Heart right ventricle (tissue), 16 donors: Measurements from ENCODE around the gene VPS41. TPM values are rescaled to one million over a fixed set of nuclear protein-coding genes. Genes with fewer than 3 reads are reported as not detected.

ENCODE experiments used
- ATAC-seq, 8 donors: fragments of 200-7000 bp; cut with Tn5 transposase; one replicate each; pipeline ENCODE4 v1.9.1; 2020; ENCODE audit warnings: mild to moderate bottlenecking in 8 of 8, moderate library complexity in 8 of 8, moderate number of reproducible peaks in 1 of 8
- DNase-seq, 2 donors: peaks; one replicate each; pipeline ENCODE4 v3.0.0-alpha.2; 2020
- H3K27ac ChIP-seq, 10 donors: fragments of 200-600 bp; sonication (generic) in 2 of 10; one replicate each; pipeline versions ENCODE4 v1.5.0 to v1.8.0; 2020 to 2022; ENCODE audit warnings: mild to moderate bottlenecking in 3 of 10
- H3K27me3 ChIP-seq, 7 donors: fragments of 200-600 bp; one replicate each; pipeline ENCODE4 v1.8.0; 2021 to 2022; ENCODE audit warnings: mild to moderate bottlenecking in 2 of 7
- H3K36me3 ChIP-seq, 9 donors: fragments of 200-600 bp; sonication (generic) in 1 of 9; one replicate each; pipeline versions ENCODE4 v1.5.0 to v1.8.0; 2020 to 2022; ENCODE audit warnings: mild to moderate bottlenecking in 2 of 9
- H3K4me1 ChIP-seq, 9 donors: fragments of 200-600 bp; sonication (generic) in 1 of 9; one replicate each; pipeline versions ENCODE4 v1.5.0 to v1.8.0; 2020 to 2022; ENCODE audit warnings: mild to moderate bottlenecking in 4 of 9
- H3K4me3 ChIP-seq, 10 donors: fragments of 200-600 bp; sonication (generic) in 2 of 10; one replicate each; pipeline versions ENCODE4 v1.5.0 to v1.8.0; 2020 to 2022; ENCODE audit warnings: mild to moderate bottlenecking in 7 of 10, moderate library complexity in 2 of 10
- H3K9me3 ChIP-seq, 11 donors: fragments of 200-600 bp in 10 of 11; sonication (generic) in 2 of 11; one replicate each; pipeline versions ENCODE4 v1.5.0 to v1.8.0; 2013 to 2022; ENCODE audit warnings: mild to moderate bottlenecking in 2 of 11, control low read depth in 1 of 11, moderate library complexity in 1 of 11
- WGBS, 2 donors: extraction: QIAGEN DNeasy Blood & Tissue Kit; methylation state at CpG; one replicate each; pipeline ENCODE4 v1.1.7; 2013; ENCODE audit warnings: inconsistent platforms in 1 of 2; 5-methylcytosine and 5-hydroxymethylcytosine counted together
- intact Hi-C, 10 donors: fragments of 100-400 bp; cut with DNase I; formaldehyde crosslinking; loops; one replicate each; pipeline versions ENCODE4 v1.11.1 to v1.14.2; 2022
- polyA plus RNA-seq, 2 donors: library from polyadenylated mRNA; stranded (reverse); fragments of 200-250 nt; gene quantifications; one replicate each; pipeline ENCODE4 v1.2.3, GENCODE V29; 2013
- total RNA-seq, 10 donors: library from RNA; stranded (reverse); fragmentation: NEBNext Ultra II Directional in 3 of 10; extraction: Animal tissue kit (Norgen Biotek cat#: 25700) in 3 of 10; gene quantifications; one replicate each; pipeline versions ENCODE4 v1.2.1 to v1.2.4, GENCODE V29; 2021 to 2023
- TF ChIP-seq, protein P1 (sequence below), 9 donors: fragments of 200-600 bp; sonication (generic) in 2 of 9; IDR thresholded peaks; one replicate each; pipeline versions ENCODE4 v1.5.0 to v1.8.0; 2021 to 2022; ENCODE audit warnings: antibody characterized with exemption in 9 of 9, mild to moderate bottlenecking in 5 of 9, moderate library complexity in 1 of 9
- donor health status: Arrhythmogenic right ventricular cardiomyopathy.
- donor health status: ischemic (EF 13 %, LVEDD 7.1; RV severe dilation, severe dysfunction).
- donor health status: healthy with polysubstance abuse.
- donor health status: DM: no; HTN: yes; CAD: no.
- donor health status: DM: no; HTN: no; CAD: no.
- donor health status: ischemic (EF 25% LVEDD 6.9; RV normal size, moderate dysfunction).
- donor health status: ischemic (EF 25% LVEDD 5.7; RV mildly dilated, moderate dysfunction).
- donor health status: healthy.
- donor health status: DM: yes; HTN: yes; CAD: no.
- donor health status: Ischemic cardiomyopathy.
- donor health status: ischemic (EF 35%, LVEDD 5.7; RV mildly dilated, moderate dysfunction).
- donor health status: nonischemic (EF 11% LVEDD 7.7; RV severe dilation, severe dysfunction).
- donor health status: DM: yes; HTN: yes; CAD: no.
- donor health status: PGD.
- donor health status: ischemic (EF 29% LVEDD 5.4; RV normal size, mild dysfunction).
- donor health status: nonischemic (EF 23%, LVEDD 6.1; RV moderate dilation, normal function).

The VPS41 gene
- total and polyA plus RNA-seq, 12 donors = 7.1 to 60.7 (median 48.0) TPM

- Histone ChIP-seq H3K27ac (no peak overlapping the region), H3K4me3 (no peak overlapping the region), H3K9me3 (no peaks in the 10 kb centered on the region), H3K27me3 (no peaks in the 10 kb centered on the region), H3K36me3 (no peaks in the 10 kb centered on the region), H3K4me1 (peaks cover 0 to 11% (median 0%) of the 10 kb centered on the region in 9 donors)
- no peak for DNase-seq
- no peak for ATAC-seq
- 83 to 87% methylated on average over 3 of the region's 3 CpGs for WGBS, 2 donors
- intact Hi-C loops = loop anchor here in 6 of 10 donors (5.0 to 10.0 kb wide), 6 partner anchors 139 to 591 kb away; no protein-coding TSS in a partner anchor
- TF ChIP-seq, protein P1, sequence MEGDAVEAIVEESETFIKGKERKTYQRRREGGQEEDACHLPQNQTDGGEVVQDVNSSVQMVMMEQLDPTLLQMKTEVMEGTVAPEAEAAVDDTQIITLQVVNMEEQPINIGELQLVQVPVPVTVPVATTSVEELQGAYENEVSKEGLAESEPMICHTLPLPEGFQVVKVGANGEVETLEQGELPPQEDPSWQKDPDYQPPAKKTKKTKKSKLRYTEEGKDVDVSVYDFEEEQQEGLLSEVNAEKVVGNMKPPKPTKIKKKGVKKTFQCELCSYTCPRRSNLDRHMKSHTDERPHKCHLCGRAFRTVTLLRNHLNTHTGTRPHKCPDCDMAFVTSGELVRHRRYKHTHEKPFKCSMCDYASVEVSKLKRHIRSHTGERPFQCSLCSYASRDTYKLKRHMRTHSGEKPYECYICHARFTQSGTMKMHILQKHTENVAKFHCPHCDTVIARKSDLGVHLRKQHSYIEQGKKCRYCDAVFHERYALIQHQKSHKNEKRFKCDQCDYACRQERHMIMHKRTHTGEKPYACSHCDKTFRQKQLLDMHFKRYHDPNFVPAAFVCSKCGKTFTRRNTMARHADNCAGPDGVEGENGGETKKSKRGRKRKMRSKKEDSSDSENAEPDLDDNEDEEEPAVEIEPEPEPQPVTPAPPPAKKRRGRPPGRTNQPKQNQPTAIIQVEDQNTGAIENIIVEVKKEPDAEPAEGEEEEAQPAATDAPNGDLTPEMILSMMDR (IDR thresholded peaks at IDR 0.05) = no peak
Measured at GRCh38 chr7:38934051-38934450, 25.1 kb upstream of the VPS41 start.

- WGBS, 2 donors = 31 to 34% methylated on average over 6 of the region's 6 CpGs
- intact Hi-C loops = loop anchor here in 7 of 10 donors (1.0 to 10.0 kb wide), 8 partner anchors 138 to 592 kb away; no protein-coding TSS in a partner anchor
- H3K9me3 ChIP-seq = no peaks in the 10 kb centered on the region
- ATAC-seq = no peak
- H3K4me3 ChIP-seq = no peak overlapping the region
- no peaks in the 10 kb centered on the region for H3K36me3 ChIP-seq
- no peak overlapping the region for H3K27ac ChIP-seq
- TF ChIP-seq, protein P1 (IDR thresholded peaks at IDR 0.05) = peak; percentile 38 to 85 (median 79)
- DNase-seq = peak; percentile 39 to 63
- H3K27me3 ChIP-seq = peaks cover 0 to 4% (median 0%) of the 10 kb centered on the region in 7 donors
- H3K4me1 ChIP-seq = peaks cover 0 to 11% (median 0%) of the 10 kb centered on the region in 9 donors
Measured at GRCh38 chr7:38932509-38933168, 23.6 kb upstream of the VPS41 start.

- intact Hi-C loops = loop anchor here in 7 of 10 donors (2.0 to 10.0 kb wide), 7 partner anchors 135 to 595 kb away; no protein-coding TSS in a partner anchor
- TF ChIP-seq, protein P1 (IDR thresholded peaks at IDR 0.05) = no peak
- DNase-seq = no peak
- 71 to 74% methylated on average over 7 of the region's 7 CpGs for WGBS, 2 donors
- Histone ChIP-seq H3K36me3 (no peaks in the 10 kb centered on the region), H3K4me3 (no peak overlapping the region), H3K27ac (no peak overlapping the region), H3K27me3 (peaks cover 0 to 4% (median 0%) of the 10 kb centered on the region in 7 donors), H3K9me3 (no peaks in the 10 kb centered on the region), H3K4me1 (peaks cover 0 to 11% (median 0%) of the 10 kb centered on the region in 9 donors)
- no peak for ATAC-seq
Measured at GRCh38 chr7:38929460-38930171, 20.6 kb upstream of the VPS41 start.

DNA sequence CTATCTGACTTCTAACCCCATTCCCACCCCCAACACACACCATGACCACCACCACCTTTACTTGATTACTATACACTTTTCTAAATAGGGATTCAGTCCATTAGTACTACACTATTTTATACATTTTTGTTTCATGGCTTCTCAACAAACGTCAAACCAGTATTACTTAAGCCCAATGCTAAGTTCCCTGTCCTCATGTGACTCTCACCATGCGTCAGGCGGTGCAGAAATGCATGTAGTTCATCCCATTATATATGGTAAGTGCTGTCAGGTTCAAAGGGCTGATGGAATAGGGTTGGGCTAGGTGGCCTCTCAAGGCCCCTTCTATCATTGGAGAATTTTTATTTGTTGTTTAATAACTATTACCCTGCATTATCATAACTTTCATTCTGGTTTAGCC is 19.5 kb upstream of the VPS41 start:
- intact Hi-C loops = no loop called here
- peaks cover 0 to 4% (median 0%) of the 10 kb centered on the region in 7 donors for H3K27me3 ChIP-seq
- peaks cover 0 to 11% (median 0%) of the 10 kb centered on the region in 9 donors for H3K4me1 ChIP-seq
- no peak overlapping the region for H3K4me3 ChIP-seq
- no peak for DNase-seq
- H3K27ac ChIP-seq = no peak overlapping the region
- 92% methylated on average over 3 of the region's 3 CpGs for WGBS, 2 donors
- TF ChIP-seq, protein P1 (IDR thresholded peaks at IDR 0.05) = no peak
- no peaks in the 10 kb centered on the region for H3K36me3 ChIP-seq
- no peak for ATAC-seq
- H3K9me3 ChIP-seq = no peaks in the 10 kb centered on the region
